Keratinocyte (primary cell): ENCODE measurements around the gene NTNG2.

Source experiments
- CTCF ChIP-seq, 3 experiments: IDR thresholded peaks in 1 of 3; conservative IDR thresholded peaks in 1 of 3; optimal IDR thresholded peaks in 1 of 3; 2 replicates in 2 of 3; 3 replicates in 1 of 3; pipeline versions ENCODE3 to v1.5.1; 2011; ENCODE audit warnings: low read length in 3 of 3, mild to moderate bottlenecking in 3 of 3, moderate library complexity in 2 of 3, control low read depth in 1 of 3, inconsistent platforms in 1 of 3; ENCODE audit not compliant: insufficient read depth in 2 of 3; ENCODE audit errors: extremely low read depth in 1 of 3
- EZH2 ChIP-seq: IDR thresholded peaks from one replicate; pipeline ENCODE4 v1.6.1; 2012; ENCODE audit warnings: inconsistent platforms, mild to moderate bottlenecking, low read length, moderate library complexity

- TF ChIP-seq CTCF (optimal IDR thresholded peaks at IDR 0.05 in 1 of 3, IDR thresholded peaks at IDR 0.05 in 1 of 3, conservative IDR thresholded peaks at IDR 0.05 in 1 of 3; ENCODE audit: extremely low read depth in 1 of 3, insufficient read depth in 2 of 3, low read length in 3 of 3), result no peak
- TF ChIP-seq EZH2, result no peak
Observed at GRCh38 chr9:132260846-132261245, 99.0 kb downstream of the NTNG2 start.
